NCI-H1417 (cell line): Measurements from ENCODE around the gene SGCD.

Source experiments
- DNase-seq, 3 experiments: peaks; one replicate each; lab custom pipeline; 2025; lab: John Stamatoyannopoulos, UW

Gene SGCD

GRCh38 chr5:156778752-156779151 lies 451.8 kb downstream of the SGCD start:
- no peak for DNase-seq

- DNase-seq: peak in 2 of 3 experiments; percentile 5 to 55
Measured at GRCh38 chr5:156779436-156779835, 452.5 kb downstream of the SGCD start.

DNA sequence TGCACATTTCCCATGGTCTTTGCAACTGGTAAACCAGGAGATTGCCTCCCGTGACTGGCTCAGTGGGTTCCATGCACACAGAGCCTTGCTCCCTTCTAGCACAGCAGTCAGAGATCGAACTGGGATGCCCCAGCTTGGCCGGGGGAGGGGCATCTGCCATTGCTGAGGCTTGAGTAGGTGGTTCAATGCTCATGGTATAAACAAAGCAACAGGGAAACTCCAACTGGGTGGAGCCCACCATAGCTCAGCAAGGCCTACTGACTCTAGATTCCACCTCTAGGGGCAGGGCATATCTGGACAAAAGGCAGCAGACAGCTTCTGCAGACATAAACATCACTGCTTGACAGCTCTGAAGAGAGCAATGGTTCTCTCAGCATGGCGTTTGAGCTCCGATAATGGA lies 456.1 kb downstream of the SGCD start:
- no peak for DNase-seq

GRCh38 chr5:156794687-156795086 lies 467.7 kb downstream of the SGCD start:
- peak in 1 of 3 experiments; percentile 29 for DNase-seq

- DNase-seq: no peak
Measured at GRCh38 chr5:156798201-156798600, 471.2 kb downstream of the SGCD start.

DNA sequence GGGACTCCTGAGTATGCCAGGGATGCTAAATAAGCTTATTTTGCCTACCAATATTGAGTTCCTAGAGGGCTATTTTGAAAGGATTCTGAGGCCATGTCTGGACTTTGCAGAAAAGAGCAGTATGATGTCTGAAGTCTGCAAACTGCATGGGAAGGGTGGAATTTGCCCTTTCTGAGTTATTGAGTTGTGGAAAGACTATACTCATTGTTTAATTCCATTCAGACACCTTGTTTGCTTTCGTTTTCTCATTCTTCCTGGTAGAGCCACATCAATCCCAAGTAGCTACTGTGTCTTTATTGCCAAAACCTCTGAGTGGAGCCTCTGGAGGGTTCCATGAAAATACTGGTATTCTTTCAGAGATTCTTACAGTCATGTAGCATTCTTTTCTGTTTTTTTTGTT lies 472.2 kb downstream of the SGCD start:
- DNase-seq: no peak

- DNase-seq: peak in 1 of 3 experiments; percentile 5
Measured at GRCh38 chr5:156800929-156801328, 474.0 kb downstream of the SGCD start.

DNA sequence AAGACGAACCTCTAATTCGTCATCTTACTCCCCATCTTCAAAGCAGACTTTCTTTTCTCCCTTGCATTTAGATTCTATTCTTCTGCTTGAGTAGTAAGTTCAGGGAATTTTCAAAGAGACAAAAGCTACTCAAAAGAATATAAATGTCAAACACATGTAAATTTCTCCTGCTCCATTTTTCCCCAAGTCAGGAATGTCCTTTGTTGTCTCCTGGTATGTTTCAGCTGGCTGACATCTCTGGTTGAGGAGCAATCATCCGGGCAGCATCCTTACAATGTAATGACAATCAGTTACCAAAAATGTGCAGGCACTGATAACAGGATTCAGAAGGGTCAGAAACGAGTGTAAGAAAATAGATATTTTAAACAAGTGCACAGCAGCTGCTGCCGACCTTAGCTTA lies 475.5 kb downstream of the SGCD start:
- no peak for DNase-seq

DNA sequence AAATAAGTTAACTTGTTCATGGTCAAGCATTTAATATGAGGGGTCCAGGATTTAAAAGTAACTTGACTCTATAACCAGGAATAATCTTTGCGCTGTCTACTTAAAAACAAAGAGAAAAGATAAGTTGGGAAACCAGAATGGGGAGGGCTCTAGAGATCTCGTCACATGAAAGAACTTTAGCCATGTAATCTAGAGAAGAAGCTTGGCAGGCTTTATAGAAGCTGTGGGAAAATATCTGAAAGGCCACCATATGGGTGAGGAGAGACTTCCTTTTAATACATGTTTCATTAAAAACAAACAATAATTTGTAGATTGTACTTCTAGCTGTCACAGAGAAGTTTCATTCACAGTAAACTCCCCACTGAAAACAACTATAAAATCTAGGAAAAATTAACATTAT lies 476.4 kb downstream of the SGCD start:
- no peak for DNase-seq

- no peak for DNase-seq
Measured at GRCh38 chr5:156812959-156813358, 486.0 kb downstream of the SGCD start.

DNA sequence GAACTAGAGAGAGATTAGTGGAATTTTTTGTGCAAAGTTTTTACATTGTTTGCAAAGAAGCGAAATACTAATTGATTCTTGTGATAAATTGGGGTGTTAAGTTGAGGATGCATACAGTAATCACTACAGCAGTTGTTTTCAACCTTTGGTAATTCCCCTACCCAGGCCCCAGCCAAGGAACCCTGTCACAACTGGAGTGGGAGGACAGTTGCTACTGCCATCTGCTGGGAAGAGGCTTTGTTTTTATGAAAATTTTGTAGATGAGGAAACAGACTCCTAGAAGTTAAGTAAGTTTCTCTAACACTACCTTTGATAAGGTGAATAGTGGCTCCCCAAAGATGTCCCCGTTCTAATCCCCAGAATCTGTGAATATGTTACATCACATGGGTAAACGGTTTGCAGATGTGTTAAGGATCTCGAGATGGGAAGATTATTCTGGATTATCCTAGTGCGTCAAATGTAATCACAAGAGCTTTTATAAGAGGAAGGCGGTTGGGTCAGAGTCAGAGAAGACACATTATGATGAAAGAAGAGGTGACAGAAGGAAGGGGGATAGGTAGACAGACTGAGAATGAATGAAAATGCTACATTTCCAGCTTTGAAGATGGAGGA lies 489.1 kb downstream of the SGCD start:
- DNase-seq: peak in 2 of 3 experiments; percentile 10 to 39
